HCT116 (cell line): ENCODE measurements around the gene MTUS2.

Experiments
- CEBPB ChIP-seq: IDR thresholded peaks from 2 replicates; pipeline ENCODE4 v1.6.1; 2012; ENCODE audit warnings: low read depth
- CTCF ChIP-seq, 3 experiments: fragments of 200-600 bp in 1 of 3; sonication (generic) in 1 of 3; IDR thresholded peaks in 2 of 3; conservative IDR thresholded peaks in 1 of 3; 2 replicates each; pipeline ENCODE4 v1.5.1; 2012 to 2017; ENCODE audit warnings: low read depth in 2 of 3, low read length in 2 of 3, antibody characterized with exemption in 1 of 3, borderline replicate concordance in 1 of 3, control low read depth in 1 of 3, mild to moderate bottlenecking in 1 of 3, mixed read lengths in 1 of 3, mixed run types in 1 of 3, moderate library complexity in 1 of 3; ENCODE audit not compliant: insufficient read depth in 1 of 3
- EZH2 ChIP-seq: fragments of 200-600 bp; sonication (generic); IDR thresholded peaks from 2 replicates; pipeline ENCODE4 v1.6.1; 2017; ENCODE audit warnings: antibody characterized with exemption, mixed run types
- EZH2phosphoT487 ChIP-seq: fragments of 200-600 bp; IDR thresholded peaks from 2 replicates; pipeline ENCODE4 v1.6.1; 2018; ENCODE audit warnings: antibody characterized with exemption, borderline replicate concordance
- FOSL1 ChIP-seq: IDR thresholded peaks from 2 replicates; pipeline ENCODE4 v1.6.1; 2012; ENCODE audit warnings: low read depth
- SP1 ChIP-seq: IDR thresholded peaks from 2 replicates; pipeline ENCODE4 v1.6.1; 2012; ENCODE audit warnings: low read depth
- YY1 ChIP-seq: IDR thresholded peaks from 2 replicates; pipeline ENCODE4 v1.6.1; 2011; ENCODE audit warnings: low read length, low read depth, moderate library complexity, mild to moderate bottlenecking; ENCODE audit not compliant: insufficient replicate concordance; ENCODE audit errors: extremely low read depth
- TF ChIP-seq, protein P1 (sequence below): IDR thresholded peaks from 2 replicates; pipeline ENCODE4 v1.6.1; 2012

DNA sequence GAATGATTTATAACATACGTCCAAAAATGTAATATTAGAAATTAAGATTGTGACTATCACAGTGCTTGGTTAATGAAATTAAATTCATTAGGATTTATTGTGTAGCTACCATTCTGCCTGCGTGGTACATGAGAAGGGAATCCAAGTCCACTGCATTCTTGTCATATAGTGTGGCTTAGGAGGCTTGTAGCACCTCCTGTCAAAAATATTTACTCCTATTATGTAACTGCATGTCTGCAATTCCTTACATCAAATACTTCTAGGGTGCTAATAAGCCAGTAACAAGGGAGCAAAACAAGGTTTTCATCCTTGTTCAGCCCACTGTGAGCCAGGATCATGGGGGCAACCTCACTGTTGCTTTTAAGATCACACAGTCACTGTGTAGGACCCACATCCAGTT lies 576.3 kb downstream of the MTUS2 start:
- TF ChIP-seq YY1: no peak
- TF ChIP-seq, protein P1, sequence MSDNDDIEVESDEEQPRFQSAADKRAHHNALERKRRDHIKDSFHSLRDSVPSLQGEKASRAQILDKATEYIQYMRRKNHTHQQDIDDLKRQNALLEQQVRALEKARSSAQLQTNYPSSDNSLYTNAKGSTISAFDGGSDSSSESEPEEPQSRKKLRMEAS: no peak
- no peak for TF ChIP-seq SP1
- TF ChIP-seq EZH2phosphoT487: no peak
- TF ChIP-seq CTCF (IDR thresholded peaks at IDR 0.05 in 2 of 3, conservative IDR thresholded peaks at IDR 0.05 in 1 of 3; ENCODE audit: borderline replicate concordance in 1 of 3, insufficient read depth in 1 of 3, low read depth in 2 of 3, low read length in 2 of 3): no peak
- no peak for TF ChIP-seq EZH2
- TF ChIP-seq CEBPB: no peak
- no peak for TF ChIP-seq FOSL1
